Lower leg skin (tissue), 3 donors: Measurements from ENCODE around the gene TMEM114.

Experiments
- POLR2A ChIP-seq, 2 donors: fragments of 450-650 bp; IDR thresholded peaks; one replicate each; pipeline ENCODE4 v1.6.1; 2016 to 2017; ENCODE audit warnings: antibody characterized with exemption in 2 of 2, mild to moderate bottlenecking in 1 of 2, moderate library complexity in 1 of 2
- TF ChIP-seq, protein P1 (sequence below), 3 donors: fragments of 450-650 bp; IDR thresholded peaks; one replicate each; pipeline ENCODE4 v1.5.1; 2016; ENCODE audit warnings: antibody characterized with exemption in 3 of 3, mild to moderate bottlenecking in 3 of 3, moderate library complexity in 2 of 3

DNA sequence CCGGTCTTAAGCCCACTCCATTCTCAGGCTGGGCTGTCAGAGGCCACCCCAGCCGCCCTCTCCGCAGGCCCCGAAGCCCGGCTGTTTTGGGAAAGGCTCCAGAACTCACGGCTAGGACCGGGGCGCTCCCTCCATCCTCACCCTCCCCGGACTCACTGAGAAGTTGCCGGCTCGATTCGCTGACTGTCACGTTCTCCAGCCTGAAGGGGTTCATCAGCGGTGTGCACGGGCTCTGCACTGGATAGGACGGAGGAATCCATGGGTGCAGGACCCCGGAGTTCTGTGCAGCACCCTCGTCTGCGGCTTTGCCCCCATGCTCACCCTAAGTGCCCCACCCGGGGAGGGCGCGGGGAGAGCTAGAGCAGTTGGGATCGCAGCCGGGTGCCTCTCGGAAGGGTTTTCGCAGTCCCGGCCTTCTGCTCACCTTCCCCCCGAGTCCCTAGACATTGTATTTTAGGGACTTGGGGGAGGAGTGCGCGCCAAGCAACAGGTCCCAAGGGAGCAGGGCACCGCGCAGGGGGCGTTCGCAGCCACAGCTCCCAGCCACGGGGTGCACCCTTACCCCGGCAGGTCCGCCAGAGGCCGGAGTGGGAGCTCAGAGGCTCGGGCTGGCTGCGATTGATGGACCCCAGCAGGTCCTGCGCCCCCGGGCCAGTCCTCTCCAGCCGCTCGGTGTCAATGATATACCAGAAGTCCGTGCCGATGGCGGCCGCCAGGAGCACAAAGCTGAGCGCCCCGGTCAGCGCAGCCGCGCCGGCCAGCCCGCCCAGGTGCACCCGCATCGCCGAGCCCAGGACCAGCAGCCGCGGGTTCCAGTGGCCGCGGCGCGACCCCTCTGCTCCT, 1.0 kb downstream of the TMEM114 start:
- TF ChIP-seq, protein P1, sequence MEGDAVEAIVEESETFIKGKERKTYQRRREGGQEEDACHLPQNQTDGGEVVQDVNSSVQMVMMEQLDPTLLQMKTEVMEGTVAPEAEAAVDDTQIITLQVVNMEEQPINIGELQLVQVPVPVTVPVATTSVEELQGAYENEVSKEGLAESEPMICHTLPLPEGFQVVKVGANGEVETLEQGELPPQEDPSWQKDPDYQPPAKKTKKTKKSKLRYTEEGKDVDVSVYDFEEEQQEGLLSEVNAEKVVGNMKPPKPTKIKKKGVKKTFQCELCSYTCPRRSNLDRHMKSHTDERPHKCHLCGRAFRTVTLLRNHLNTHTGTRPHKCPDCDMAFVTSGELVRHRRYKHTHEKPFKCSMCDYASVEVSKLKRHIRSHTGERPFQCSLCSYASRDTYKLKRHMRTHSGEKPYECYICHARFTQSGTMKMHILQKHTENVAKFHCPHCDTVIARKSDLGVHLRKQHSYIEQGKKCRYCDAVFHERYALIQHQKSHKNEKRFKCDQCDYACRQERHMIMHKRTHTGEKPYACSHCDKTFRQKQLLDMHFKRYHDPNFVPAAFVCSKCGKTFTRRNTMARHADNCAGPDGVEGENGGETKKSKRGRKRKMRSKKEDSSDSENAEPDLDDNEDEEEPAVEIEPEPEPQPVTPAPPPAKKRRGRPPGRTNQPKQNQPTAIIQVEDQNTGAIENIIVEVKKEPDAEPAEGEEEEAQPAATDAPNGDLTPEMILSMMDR (IDR thresholded peaks at IDR 0.05) = no peak
- no peak for TF ChIP-seq POLR2A (IDR thresholded peaks at IDR 0.05)
